ENCODE measurements around the gene MYO9B.

Gene MYO9B

DNA sequence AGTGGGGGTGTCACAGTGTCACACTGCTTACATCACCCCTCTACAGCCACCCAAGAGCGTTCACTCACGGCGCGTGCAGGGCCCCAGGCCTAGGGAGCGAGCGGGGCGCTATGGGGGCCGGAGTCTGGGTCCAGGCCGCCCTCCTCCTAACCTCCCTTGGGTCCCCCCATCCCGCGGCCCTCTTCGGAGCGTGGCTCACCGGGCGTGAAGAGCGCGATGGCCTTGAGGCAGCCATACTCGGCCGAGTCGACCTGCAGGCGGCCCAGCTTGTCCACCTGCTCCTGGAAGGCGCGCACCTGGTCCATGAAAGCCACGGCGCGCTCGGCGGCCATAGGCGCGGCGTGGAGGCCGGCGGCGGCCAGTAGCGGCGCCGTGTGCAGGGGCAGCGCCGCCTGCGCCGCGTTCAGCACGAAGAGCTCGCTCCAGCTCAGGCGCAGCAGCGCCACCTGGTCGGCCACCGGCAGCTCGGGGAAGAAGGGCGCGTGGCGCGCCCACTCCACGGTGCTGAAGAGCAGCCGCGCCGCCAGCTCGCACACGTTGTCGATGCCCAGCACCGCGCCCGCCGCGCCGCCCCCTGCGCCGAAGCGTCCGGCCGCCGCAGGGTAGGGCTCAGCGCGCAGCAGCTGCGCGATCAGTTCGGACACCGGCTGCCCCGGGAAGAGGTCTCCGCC is 159.9 kb downstream of the MYO9B start:
- Histone ChIP-seq H3K4me1 (ENCODE audit: control insufficient read depth, insufficient read depth, low read length) (peaks cover 21% of the 10 kb centered on the region), H3K36me3 (ENCODE audit: control insufficient read depth in 2 of 2, insufficient read depth in 2 of 2, low read length in 2 of 2) (peaks cover 8 to 17% of the 10 kb centered on the region in 2 donors)

DNA sequence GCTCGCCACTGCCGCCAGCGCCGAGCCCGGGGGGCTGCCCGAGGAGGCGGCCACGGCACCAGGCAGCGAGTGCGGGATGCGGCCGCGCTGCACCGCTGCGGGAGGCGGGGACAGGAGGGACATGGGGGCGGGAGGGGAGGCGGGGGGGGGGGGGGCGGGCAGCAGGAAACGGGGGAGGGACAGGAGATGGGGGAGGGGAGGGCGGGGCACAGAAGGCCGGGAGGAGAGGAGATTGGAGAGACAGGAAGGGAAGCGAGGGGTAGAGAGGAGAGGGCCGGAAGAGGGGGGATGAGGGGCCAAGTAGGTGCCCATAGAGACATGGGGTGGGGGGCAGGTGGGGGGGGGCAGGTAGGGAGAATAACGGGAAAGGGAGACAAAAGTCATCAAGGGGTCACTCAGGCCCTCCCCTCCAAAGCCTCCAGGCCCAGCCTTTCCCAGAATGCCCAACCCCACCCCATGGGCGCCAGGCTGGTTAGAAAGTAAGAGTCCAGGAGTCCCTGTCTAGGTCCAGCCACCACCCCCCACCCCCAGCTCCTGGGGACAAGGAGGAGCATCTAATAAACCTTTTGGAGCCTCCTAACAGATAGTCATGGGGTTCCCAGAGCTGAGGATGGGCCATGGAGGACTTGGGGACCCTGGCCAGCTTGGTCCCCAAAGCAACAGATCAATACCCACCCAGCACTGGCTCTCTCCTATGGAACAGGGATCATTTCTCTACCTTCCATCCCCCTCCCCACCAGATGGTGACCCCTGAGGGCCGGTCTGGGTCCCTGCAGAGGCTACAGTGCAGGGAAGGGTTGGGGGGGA is 160.6 kb downstream of the MYO9B start:
- peaks cover 21% of the 10 kb centered on the region for H3K4me1 ChIP-seq (ENCODE audit: control insufficient read depth, insufficient read depth, low read length)
- H3K4me3 ChIP-seq (ENCODE audit: low read length in 2 of 2) = peak overlapping the region; percentile 49 to 70
- H3K9me3 ChIP-seq (ENCODE audit: control insufficient read depth in 2 of 2, low read length in 2 of 2) = no peaks in the 10 kb centered on the region
- peak overlapping the region; percentile 53 for H3K27ac ChIP-seq (ENCODE audit: low read length)
- H3K27me3 ChIP-seq (ENCODE audit: control insufficient read depth in 1 of 2, insufficient read depth in 2 of 2, low read length in 2 of 2) = no peaks in the 10 kb centered on the region
- no peak overlapping the region for H3K9ac ChIP-seq (ENCODE audit: low read length in 2 of 2)
- H3K36me3 ChIP-seq (ENCODE audit: control insufficient read depth in 2 of 2, insufficient read depth in 2 of 2, low read length in 2 of 2) = peaks cover 4 to 20% of the 10 kb centered on the region in 2 donors

More for the DNA sequence above, 159.9 kb downstream of the MYO9B start:
- no peaks in the 10 kb centered on the region for H3K27me3 ChIP-seq (ENCODE audit: control insufficient read depth in 1 of 2, insufficient read depth in 2 of 2, low read length in 2 of 2)
- peak overlapping the region; percentile 42 to 51 for H3K9ac ChIP-seq (ENCODE audit: low read length in 2 of 2)
- H3K4me3 ChIP-seq (ENCODE audit: low read length in 2 of 2) = peak overlapping the region; percentile 49 to 70
- H3K9me3 ChIP-seq (ENCODE audit: control insufficient read depth in 2 of 2, low read length in 2 of 2) = no peaks in the 10 kb centered on the region
- H3K27ac ChIP-seq (ENCODE audit: low read length) = peak overlapping the region; percentile 53

DNA sequence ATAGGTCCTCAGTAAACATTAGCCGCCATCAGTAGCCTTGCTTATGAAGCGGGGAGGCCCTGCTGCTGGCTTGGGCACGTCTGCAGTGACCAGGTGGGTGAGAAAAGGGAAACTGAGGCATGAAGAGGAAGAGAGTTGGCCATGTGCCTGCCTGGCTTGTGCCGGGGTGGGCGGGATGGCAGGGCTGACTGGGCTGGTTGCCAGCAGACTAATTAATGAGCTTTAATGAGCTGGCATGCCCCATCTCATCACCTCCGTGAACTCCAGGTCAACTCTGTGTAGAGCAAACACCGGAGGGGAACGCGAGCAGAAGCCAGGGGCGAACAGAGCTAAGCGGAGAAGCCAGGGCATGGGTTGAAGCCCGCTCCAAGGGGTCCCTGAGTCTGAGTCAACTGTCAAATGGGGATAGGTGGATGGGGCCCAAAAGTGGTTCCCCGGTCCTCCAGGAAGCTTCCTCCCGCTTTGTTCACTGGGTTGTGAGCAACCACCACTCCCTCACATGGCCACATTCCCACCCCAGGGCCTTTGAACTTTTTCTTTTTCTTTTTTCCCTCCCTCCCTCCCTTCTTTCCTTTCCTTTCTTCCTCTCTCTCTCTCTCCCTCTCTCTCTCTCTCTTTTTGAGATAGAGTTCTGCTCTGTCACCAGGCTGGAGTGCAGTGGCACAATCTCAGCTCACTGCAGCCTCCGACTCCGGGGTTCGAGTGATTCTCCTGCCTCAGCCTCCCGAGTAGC is 161.4 kb downstream of the MYO9B start:
- peaks cover under 1 to 17% of the 10 kb centered on the region in 2 donors for H3K36me3 ChIP-seq (ENCODE audit: control insufficient read depth in 2 of 2, insufficient read depth in 2 of 2, low read length in 2 of 2)
- H3K4me3 ChIP-seq (ENCODE audit: low read length in 2 of 2) = no peak overlapping the region
- peak overlapping the region; percentile 18 for H3K27ac ChIP-seq (ENCODE audit: low read length)
- no peak overlapping the region for H3K9ac ChIP-seq (ENCODE audit: low read length in 2 of 2)
- H3K4me1 ChIP-seq (ENCODE audit: control insufficient read depth, insufficient read depth, low read length) = peaks cover 28% of the 10 kb centered on the region
- H3K9me3 ChIP-seq (ENCODE audit: control insufficient read depth in 2 of 2, low read length in 2 of 2) = no peaks in the 10 kb centered on the region
- no peaks in the 10 kb centered on the region for H3K27me3 ChIP-seq (ENCODE audit: control insufficient read depth in 1 of 2, insufficient read depth in 2 of 2, low read length in 2 of 2)

DNA sequence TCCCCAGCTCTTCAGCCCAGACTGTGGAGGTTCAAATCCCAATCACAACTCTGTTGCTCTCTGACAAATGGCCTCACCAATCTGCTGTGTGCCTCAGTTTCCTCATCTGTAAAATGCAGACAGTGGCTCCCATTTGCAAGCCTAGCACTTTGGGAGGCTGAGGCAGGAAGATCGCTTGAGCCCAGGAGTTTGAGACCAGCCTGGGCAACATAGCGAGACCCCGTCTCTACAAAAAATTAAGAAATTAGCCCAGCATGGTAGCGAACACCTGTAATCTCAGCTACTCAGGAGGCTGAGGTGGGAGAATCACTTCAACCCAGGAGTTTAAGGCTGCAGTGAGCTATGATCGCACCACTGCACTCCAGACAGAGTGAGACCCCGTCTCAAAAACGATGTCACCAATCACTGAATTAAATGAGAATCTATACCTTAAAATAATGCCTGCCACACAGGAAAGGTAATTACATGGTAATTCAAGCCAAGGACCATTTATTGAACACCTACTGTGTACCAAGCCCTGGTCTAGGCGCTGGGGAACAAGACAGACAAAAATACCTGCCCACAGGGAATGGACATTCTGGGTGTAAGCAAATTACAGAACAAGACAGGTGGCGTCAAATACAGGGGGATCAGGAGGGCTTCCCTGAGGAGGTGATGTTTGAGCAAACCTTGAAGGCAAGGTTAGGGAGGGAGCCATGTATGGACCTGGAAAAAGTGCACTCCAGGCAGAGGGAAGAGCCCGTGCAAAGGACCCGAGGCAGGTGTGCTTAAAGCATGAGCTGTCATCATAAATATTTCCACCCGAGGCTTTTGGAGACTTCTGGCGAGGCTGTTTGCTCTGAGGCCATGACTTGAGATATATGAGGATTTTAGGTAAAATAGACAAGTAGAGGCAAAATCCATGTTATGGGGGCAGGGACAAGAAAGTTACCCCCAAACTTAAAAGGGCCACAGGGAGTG is 162.4 kb downstream of the MYO9B start:
- H3K36me3 ChIP-seq (ENCODE audit: control insufficient read depth in 2 of 2, insufficient read depth in 2 of 2, low read length in 2 of 2) = peaks cover 0 to 15% of the 10 kb centered on the region in 2 donors
- no peak overlapping the region for H3K4me3 ChIP-seq (ENCODE audit: low read length in 2 of 2)
- H3K9me3 ChIP-seq (ENCODE audit: control insufficient read depth in 2 of 2, low read length in 2 of 2) = no peaks in the 10 kb centered on the region
- H3K27ac ChIP-seq (ENCODE audit: low read length) = no peak overlapping the region
- no peaks in the 10 kb centered on the region for H3K27me3 ChIP-seq (ENCODE audit: control insufficient read depth in 1 of 2, insufficient read depth in 2 of 2, low read length in 2 of 2)
- no peak overlapping the region for H3K9ac ChIP-seq (ENCODE audit: low read length in 2 of 2)
- H3K4me1 ChIP-seq (ENCODE audit: control insufficient read depth, insufficient read depth, low read length) = peaks cover 35% of the 10 kb centered on the region

DNA sequence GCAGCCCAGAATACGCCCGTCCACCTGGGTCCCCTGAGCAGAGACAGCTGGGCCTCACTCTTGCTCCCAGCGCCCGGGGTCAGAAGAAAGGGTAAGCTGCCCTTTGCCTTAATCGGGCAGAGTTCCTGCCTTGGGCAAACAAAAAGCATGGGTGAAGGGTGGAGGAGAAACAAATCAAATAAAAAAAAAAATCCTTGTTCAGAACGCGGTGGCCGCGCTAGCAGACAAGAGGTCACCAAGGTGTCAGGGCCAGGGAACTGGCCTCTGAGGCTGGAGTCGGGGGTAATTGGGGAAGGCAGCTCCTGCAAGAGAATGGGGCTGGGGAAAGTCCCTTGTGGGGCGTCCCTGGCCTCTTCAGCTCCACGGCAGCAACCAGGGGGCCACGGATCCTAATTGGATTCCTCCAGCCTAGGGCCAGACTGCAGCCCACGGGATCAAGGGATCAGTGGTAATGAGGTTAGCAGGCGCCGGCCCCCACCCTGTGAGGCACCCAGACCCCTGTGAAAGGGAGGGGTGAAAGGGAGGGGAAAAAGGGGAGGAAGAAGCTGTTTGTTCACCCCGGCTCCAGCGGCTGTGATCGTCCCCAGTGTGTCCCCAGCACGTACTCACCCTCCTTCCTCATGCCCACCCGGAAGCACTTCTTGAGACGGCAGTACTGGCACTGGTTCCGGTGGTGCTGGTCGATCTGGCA is 164.6 kb downstream of the MYO9B start:
- no peak overlapping the region for H3K9ac ChIP-seq (ENCODE audit: low read length in 2 of 2)
- H3K4me1 ChIP-seq (ENCODE audit: control insufficient read depth, insufficient read depth, low read length) = peaks cover 35% of the 10 kb centered on the region
- H3K9me3 ChIP-seq (ENCODE audit: control insufficient read depth in 2 of 2, low read length in 2 of 2) = no peaks in the 10 kb centered on the region
- no peak overlapping the region for H3K4me3 ChIP-seq (ENCODE audit: low read length in 2 of 2)
- no peak overlapping the region for H3K27ac ChIP-seq (ENCODE audit: low read length)
- peaks cover 0 to 12% of the 10 kb centered on the region in 2 donors for H3K36me3 ChIP-seq (ENCODE audit: control insufficient read depth in 2 of 2, insufficient read depth in 2 of 2, low read length in 2 of 2)
- H3K27me3 ChIP-seq (ENCODE audit: control insufficient read depth in 1 of 2, insufficient read depth in 2 of 2, low read length in 2 of 2) = no peaks in the 10 kb centered on the region

DNA sequence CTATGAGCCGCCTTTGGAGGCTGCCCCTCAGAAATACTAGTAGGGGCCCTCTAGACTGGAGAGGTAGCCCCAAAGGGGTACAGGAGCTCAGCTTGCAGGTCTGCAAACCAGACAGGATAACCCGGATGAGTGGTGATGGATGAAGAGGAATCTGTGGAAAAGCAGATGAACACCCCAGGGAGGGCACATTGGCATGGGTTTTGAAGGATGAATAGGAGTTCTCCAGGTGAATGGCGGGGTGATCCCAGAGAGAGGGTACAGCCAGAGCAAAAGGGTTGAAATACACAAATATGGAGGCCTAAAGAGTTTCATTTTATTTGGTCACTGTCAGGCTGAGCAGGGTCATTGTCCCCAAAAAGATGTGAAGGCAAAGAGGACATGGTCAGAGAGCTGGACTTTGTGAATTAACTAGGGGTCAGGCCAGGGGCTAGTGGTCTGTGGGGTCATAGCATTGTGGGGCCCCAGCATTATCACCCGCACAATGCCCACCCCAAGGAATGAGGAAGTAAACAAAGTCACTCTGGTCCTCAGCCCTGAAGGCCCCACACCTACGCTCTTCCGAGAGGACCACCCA is 165.3 kb downstream of the MYO9B start:
- H3K36me3 ChIP-seq (ENCODE audit: control insufficient read depth in 2 of 2, insufficient read depth in 2 of 2, low read length in 2 of 2) = peaks cover 0 to 12% of the 10 kb centered on the region in 2 donors
- no peak overlapping the region for H3K27ac ChIP-seq (ENCODE audit: low read length)
- no peaks in the 10 kb centered on the region for H3K9me3 ChIP-seq (ENCODE audit: control insufficient read depth in 2 of 2, low read length in 2 of 2)
- H3K4me1 ChIP-seq (ENCODE audit: control insufficient read depth, insufficient read depth, low read length) = peaks cover 31% of the 10 kb centered on the region
- no peak overlapping the region for H3K4me3 ChIP-seq (ENCODE audit: low read length in 2 of 2)
- H3K9ac ChIP-seq (ENCODE audit: low read length in 2 of 2) = no peak overlapping the region
- no peaks in the 10 kb centered on the region for H3K27me3 ChIP-seq (ENCODE audit: control insufficient read depth in 1 of 2, insufficient read depth in 2 of 2, low read length in 2 of 2)

DNA sequence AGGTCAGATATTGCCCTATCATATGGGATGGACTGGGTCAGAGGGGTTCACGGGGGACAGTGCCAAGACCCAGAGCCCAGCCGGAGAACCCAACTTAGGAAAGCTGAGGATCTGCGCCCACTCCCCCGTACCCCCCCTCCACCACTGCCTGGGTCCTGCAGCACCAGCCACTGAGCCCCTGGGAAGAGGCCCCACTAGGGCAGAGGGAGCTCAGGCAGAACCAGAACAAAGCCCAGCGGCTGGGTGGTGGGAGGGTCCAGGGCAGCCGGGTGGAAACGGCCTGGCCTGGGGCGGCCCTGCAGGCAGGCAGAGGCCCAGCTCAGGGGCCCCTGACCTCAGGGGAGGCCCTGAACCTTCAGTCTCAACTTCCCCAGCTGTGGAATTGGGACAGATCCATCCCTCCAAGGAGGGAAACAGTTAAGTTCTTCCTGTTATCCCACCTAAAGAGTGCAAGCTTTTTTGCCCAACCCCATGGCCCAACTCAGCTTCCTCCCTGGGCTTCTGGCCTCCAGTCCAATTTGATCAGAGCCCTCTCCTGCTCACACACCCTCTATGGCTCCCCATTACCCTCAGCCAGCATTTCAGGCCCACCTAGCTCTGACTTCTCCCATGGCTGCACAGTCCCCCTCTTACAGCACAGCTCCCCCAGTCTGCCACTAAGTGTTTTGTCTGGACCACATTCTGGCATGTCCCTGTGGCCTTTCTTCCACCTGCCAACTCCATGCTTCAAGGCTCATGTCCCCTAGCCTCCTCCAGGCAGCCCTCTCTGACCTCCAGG is 167.0 kb downstream of the MYO9B start:
- Histone ChIP-seq H3K27ac (ENCODE audit: low read length) (peak overlapping the region; percentile 71), H3K27me3 (ENCODE audit: control insufficient read depth in 1 of 2, insufficient read depth in 2 of 2, low read length in 2 of 2) (no peaks in the 10 kb centered on the region), H3K4me1 (ENCODE audit: control insufficient read depth, insufficient read depth, low read length) (peaks cover 35% of the 10 kb centered on the region), H3K4me3 (ENCODE audit: low read length in 2 of 2) (peak overlapping the region in 1 of 2 donors; percentile 88), H3K36me3 (ENCODE audit: control insufficient read depth in 2 of 2, insufficient read depth in 2 of 2, low read length in 2 of 2) (peaks cover 0 to 12% of the 10 kb centered on the region in 2 donors), H3K9ac (ENCODE audit: low read length in 2 of 2) (no peak overlapping the region), H3K9me3 (ENCODE audit: control insufficient read depth in 2 of 2, low read length in 2 of 2) (no peaks in the 10 kb centered on the region)

DNA sequence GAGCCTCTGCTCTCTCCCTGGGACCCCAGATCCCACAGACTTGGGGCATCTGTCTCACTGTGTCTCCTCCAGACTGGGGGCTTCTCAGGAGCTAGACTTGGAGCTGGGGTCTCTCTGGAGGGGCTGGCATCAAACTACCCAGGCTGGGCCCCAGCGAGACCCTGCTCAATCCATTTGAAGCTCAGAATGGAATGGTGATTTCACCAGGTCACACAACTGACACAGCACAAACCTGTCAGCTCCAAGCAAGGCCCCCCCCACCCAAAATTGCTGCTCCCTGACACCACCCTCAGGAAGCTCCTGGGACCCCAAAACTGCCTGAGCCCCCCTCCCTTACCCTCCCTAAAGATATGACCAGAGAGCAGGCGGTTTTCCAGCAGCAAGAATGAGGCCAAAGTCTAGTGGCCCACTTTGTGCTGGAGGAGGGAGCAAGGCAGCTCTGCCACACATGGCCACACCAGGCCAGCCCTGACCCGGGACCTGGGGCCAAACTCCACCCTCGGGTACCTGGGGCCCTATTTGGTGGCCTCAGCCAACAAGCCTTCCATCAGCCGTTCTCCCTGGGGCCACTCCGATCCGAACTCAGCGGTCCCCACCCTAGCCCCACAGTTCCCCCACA is 167.7 kb downstream of the MYO9B start:
- Histone ChIP-seq H3K27me3 (ENCODE audit: control insufficient read depth in 1 of 2, insufficient read depth in 2 of 2, low read length in 2 of 2) (no peaks in the 10 kb centered on the region), H3K9ac (ENCODE audit: low read length in 2 of 2) (peak overlapping the region; percentile 71 to 78), H3K36me3 (ENCODE audit: control insufficient read depth in 2 of 2, insufficient read depth in 2 of 2, low read length in 2 of 2) (peaks cover 0 to 8% of the 10 kb centered on the region in 2 donors), H3K27ac (ENCODE audit: low read length) (peak overlapping the region; percentile 71), H3K9me3 (ENCODE audit: control insufficient read depth in 2 of 2, low read length in 2 of 2) (no peaks in the 10 kb centered on the region), H3K4me1 (ENCODE audit: control insufficient read depth, insufficient read depth, low read length) (peaks cover 35% of the 10 kb centered on the region), H3K4me3 (ENCODE audit: low read length in 2 of 2) (peak overlapping the region; percentile 79 to 88)

Measured in stomach smooth muscle (tissue), 2 donors.